ENCODE results near the gene RNF138. TPM values are rescaled to one million over a fixed set of nuclear protein-coding genes. Genes with fewer than 3 reads are reported as not detected.

Gene RNF138
- total RNA-seq, 1 experiment from 2014 or later, result 73.5 TPM

DNA sequence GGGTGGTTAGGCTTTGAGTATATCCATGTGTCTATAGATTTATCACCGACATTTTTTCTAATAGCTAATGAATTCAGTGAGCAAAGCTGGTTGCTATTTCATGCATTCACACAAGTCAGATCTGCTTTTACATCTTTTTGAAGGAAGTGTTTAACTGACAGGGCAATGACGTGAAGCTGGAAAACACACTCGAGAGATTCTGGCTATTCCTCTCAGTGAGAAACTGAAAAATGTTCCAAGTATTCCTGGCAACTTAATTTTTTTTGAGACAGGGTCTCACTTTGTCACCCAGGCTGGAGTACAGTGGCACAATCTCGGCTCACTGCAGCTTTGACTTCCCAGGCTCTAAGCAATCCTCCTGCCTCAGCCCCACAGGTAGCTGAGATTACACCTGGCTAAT lies 21.2 kb downstream of the RNF138 start:
- H3K56ac ChIP-seq (ENCODE audit: insufficient read length, low read depth, low read length), result no peak overlapping the region
- no peaks in the 10 kb centered on the region for H3K9me3 Mint-ChIP-seq
- no peak overlapping the region for H3K27ac ChIP-seq (ENCODE audit: insufficient read length, low read depth, low read length)
- WGBS (ENCODE audit: extremely low coverage, insufficient read length, low lambda C conversion rate), result no CpG with 5 or more reads among the region's 4 CpGs
- H2AK5ac ChIP-seq (ENCODE audit: insufficient read length, low read length), result no peak overlapping the region
- H2BK20ac ChIP-seq (ENCODE audit: low read depth, low read length, poor library complexity, severe bottlenecking), result no peak overlapping the region
- no peak for DNase-seq
- no peak overlapping the region for H3K4me3 Mint-ChIP-seq
- H3K9ac ChIP-seq (ENCODE audit: extremely low read depth, insufficient read length, low read length), result no peak overlapping the region
- H3K4me2 ChIP-seq (ENCODE audit: insufficient read depth, insufficient read length, low read length), result no peak overlapping the region
- H3K14ac ChIP-seq (ENCODE audit: insufficient read depth, low read length), result no peak overlapping the region
- TF ChIP-seq CTCF (conservative IDR thresholded peaks at IDR 0.05), result no peak
- no peak overlapping the region for H2BK15ac ChIP-seq (ENCODE audit: low read depth, low read length)
- H3K9me3 ChIP-seq (ENCODE audit: control insufficient read depth, low read depth, low read length), result no peaks in the 10 kb centered on the region
- H2BK12ac ChIP-seq (ENCODE audit: insufficient read length, low read depth, low read length), result no peak overlapping the region
- H3K79me1 ChIP-seq (ENCODE audit: insufficient read depth, low read depth, low read length, poor library complexity, severe bottlenecking), result peaks cover 16% of the 10 kb centered on the region
- no peaks in the 10 kb centered on the region for H3K4me1 Mint-ChIP-seq
- H4K20me1 ChIP-seq (ENCODE audit: control insufficient read depth, insufficient read depth, insufficient read length), result no peaks in the 10 kb centered on the region
- no peak overlapping the region for H4K5ac ChIP-seq (ENCODE audit: insufficient read length, low read depth, low read length)
- H3K18ac ChIP-seq (ENCODE audit: insufficient read length, low read depth, low read length), result no peak overlapping the region
- no peaks in the 10 kb centered on the region for H3K27me3 Mint-ChIP-seq (ENCODE audit: low read depth)
- H2AFZ ChIP-seq (ENCODE audit: low read length), result no peak overlapping the region
- no peak overlapping the region for H4K8ac ChIP-seq (replicated peaks; ENCODE audit: insufficient read length, low read depth, low read length)
- peaks cover 23 to 54% (median 53%) of the 10 kb centered on the region in 3 experiments; a peak in 6 of 7 replicates for H3K36me3 Mint-ChIP-seq (ENCODE audit: insufficient read depth in 1 of 3, low read depth in 3 of 3)
- H3K4ac ChIP-seq (ENCODE audit: low read depth, low read length), result no peak overlapping the region
- H2BK120ac ChIP-seq (ENCODE audit: low read depth, low read length, poor library complexity, severe bottlenecking), result no peak overlapping the region
- no peaks in the 10 kb centered on the region for H3K4me1 ChIP-seq (ENCODE audit: insufficient read depth, low read length)
- no peaks in the 10 kb centered on the region for H3K23me2 ChIP-seq (ENCODE audit: insufficient read length, low read depth, low read length, poor library complexity, severe bottlenecking)
- no peak overlapping the region for H2BK5ac ChIP-seq (ENCODE audit: insufficient read length, low read length)
- H3K27me3 ChIP-seq (ENCODE audit: insufficient read depth, low read length), result no peaks in the 10 kb centered on the region
- no peak overlapping the region for H4K91ac ChIP-seq (ENCODE audit: insufficient read length, low read depth, low read length)
- peaks cover 13% of the 10 kb centered on the region; the same call in 1 of the 2 replicates for H3K79me2 ChIP-seq (ENCODE audit: insufficient read depth, low read length)
- no peak overlapping the region for H3K23ac ChIP-seq (ENCODE audit: insufficient read length, low read depth, low read length)
- no peak overlapping the region for H3T11ph ChIP-seq (ENCODE audit: low read length)
- H3K27ac Mint-ChIP-seq, result no peak overlapping the region; a peak in 1 of 7 replicates
